Measurements from ENCODE around the gene ARID5B.

The ARID5B gene

DNA sequence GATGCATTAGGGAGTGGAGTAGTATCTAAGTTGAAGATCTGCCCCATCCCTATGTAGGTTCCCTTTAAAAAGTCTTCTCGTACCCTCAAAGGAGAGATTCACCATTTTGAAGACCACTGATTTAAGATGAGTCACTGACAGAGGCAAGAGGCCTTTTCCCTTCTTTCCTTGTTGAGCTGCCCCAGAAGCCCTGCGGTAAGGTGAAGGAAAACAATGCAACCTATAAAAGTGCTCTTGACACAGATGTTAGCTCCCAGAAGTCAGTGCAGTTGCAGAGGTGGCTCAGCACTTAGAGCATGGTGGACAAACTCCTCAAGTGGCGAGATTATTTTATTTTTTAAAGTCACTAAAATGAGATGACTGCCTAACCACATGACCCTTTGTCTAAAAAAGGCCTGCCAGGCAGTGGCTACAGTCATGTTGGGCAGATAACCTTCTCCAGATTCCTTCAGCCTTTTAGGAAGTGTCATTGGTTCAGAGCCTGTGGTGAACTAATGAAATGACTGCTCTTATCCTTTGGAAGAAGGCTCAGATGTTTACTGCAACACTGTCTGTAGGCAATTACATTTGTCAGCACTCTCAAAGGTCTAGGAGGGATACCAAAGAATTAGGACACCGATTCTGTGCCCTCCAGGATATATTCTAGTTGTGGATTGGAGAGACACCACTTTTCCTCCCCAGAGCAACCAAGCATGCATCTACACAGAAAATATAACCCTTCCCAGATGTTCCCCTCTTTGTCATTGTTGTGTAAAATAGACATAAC lies 88.7 kb downstream of the ARID5B start:
- Histone ChIP-seq H3K18ac (ENCODE audit: low read length) (no peak overlapping the region), H3K4me1 (ENCODE audit: control insufficient read depth in 1 of 2, insufficient read depth in 2 of 2, low read length in 2 of 2) (peaks cover 0 to 4% of the 10 kb centered on the region in 2 experiments), H3K79me2 (ENCODE audit: control insufficient read depth, insufficient read depth, low read length, poor library complexity) (no peaks in the 10 kb centered on the region), H3K27ac (ENCODE audit: low read depth, low read length) (no peak overlapping the region), H2BK5ac (ENCODE audit: low read depth, low read length, poor library complexity) (no peak overlapping the region), H3K4me3 (ENCODE audit: low read depth, low read length) (no peak overlapping the region), H3K27me3 (ENCODE audit: insufficient read depth, low read length) (no peaks in the 10 kb centered on the region), H2AK5ac (ENCODE audit: low read length) (no peak overlapping the region), H2BK12ac (ENCODE audit: low read length) (no peak overlapping the region), H4K8ac (ENCODE audit: low read depth, low read length) (no peak overlapping the region), H3K9ac (ENCODE audit: low read length) (no peak overlapping the region), H3K9me3 (ENCODE audit: insufficient read depth, low read depth, low read length) (no peaks in the 10 kb centered on the region), H3K23ac (ENCODE audit: low read length) (no peak overlapping the region), H3K79me1 (ENCODE audit: low read length) (no peaks in the 10 kb centered on the region), H2AFZ (ENCODE audit: insufficient read depth, low read length, poor library complexity) (no peak overlapping the region), H3K4ac (ENCODE audit: low read depth, low read length) (no peak overlapping the region), H3K4me2 (ENCODE audit: low read length) (no peak overlapping the region), H2BK120ac (ENCODE audit: insufficient read depth, low read length, poor library complexity) (no peak overlapping the region), H4K91ac (ENCODE audit: low read depth, low read length) (no peak overlapping the region), H3K14ac (ENCODE audit: low read length) (no peak overlapping the region), H3K36me3 (ENCODE audit: control insufficient read depth in 1 of 2, insufficient read depth in 2 of 2, low read length in 2 of 2) (no peaks in the 10 kb centered on the region), H4K12ac (ENCODE audit: low read depth, low read length) (no peak overlapping the region)
- no peak for DNase-seq
- WGBS (ENCODE audit: extremely low coverage, insufficient coverage, insufficient read length) = no CpG with 5 or more reads among the region's 4 CpGs

DNA sequence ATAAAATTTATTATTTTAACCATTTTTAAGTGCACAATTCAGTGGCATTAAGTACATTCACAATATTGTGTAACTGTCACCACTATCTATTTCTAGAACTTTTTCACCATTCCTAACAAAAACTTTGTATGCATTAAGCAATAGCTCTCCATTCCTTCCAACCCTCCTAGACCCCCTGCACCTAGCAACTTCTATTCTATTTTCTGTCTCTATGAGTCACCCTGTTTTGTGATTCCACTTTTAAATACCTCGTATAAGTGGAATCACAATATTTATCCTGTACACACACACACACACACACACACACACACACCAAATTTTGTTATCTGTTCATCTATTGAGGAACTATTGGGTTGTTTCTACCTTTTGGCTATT lies 89.2 kb downstream of the ARID5B start:
- Histone ChIP-seq H3K14ac (ENCODE audit: low read length) (no peak overlapping the region), H2AK5ac (ENCODE audit: low read length) (no peak overlapping the region), H3K18ac (ENCODE audit: low read length) (no peak overlapping the region), H2AFZ (ENCODE audit: insufficient read depth, low read length, poor library complexity) (no peak overlapping the region), H3K79me2 (ENCODE audit: control insufficient read depth, insufficient read depth, low read length, poor library complexity) (no peaks in the 10 kb centered on the region), H2BK5ac (ENCODE audit: low read depth, low read length, poor library complexity) (no peak overlapping the region), H4K91ac (ENCODE audit: low read depth, low read length) (no peak overlapping the region), H3K9ac (ENCODE audit: low read length) (no peak overlapping the region), H4K12ac (ENCODE audit: low read depth, low read length) (no peak overlapping the region), H2BK120ac (ENCODE audit: insufficient read depth, low read length, poor library complexity) (no peak overlapping the region), H3K27me3 (ENCODE audit: insufficient read depth, low read length) (no peaks in the 10 kb centered on the region), H3K4me1 (ENCODE audit: control insufficient read depth in 1 of 2, insufficient read depth in 2 of 2, low read length in 2 of 2) (peaks cover 0 to 4% of the 10 kb centered on the region in 2 experiments), H3K9me3 (ENCODE audit: insufficient read depth, low read depth, low read length) (no peaks in the 10 kb centered on the region), H3K4me3 (ENCODE audit: low read depth, low read length) (no peak overlapping the region), H3K27ac (ENCODE audit: low read depth, low read length) (no peak overlapping the region), H3K4ac (ENCODE audit: low read depth, low read length) (no peak overlapping the region), H3K79me1 (ENCODE audit: low read length) (no peaks in the 10 kb centered on the region), H3K23ac (ENCODE audit: low read length) (no peak overlapping the region), H3K4me2 (ENCODE audit: low read length) (no peak overlapping the region), H4K8ac (ENCODE audit: low read depth, low read length) (no peak overlapping the region), H3K36me3 (ENCODE audit: control insufficient read depth in 1 of 2, insufficient read depth in 2 of 2, low read length in 2 of 2) (no peaks in the 10 kb centered on the region), H2BK12ac (ENCODE audit: low read length) (no peak overlapping the region)
- no CpG with 5 or more reads among the region's 1 CpG for WGBS (ENCODE audit: extremely low coverage, insufficient coverage, insufficient read length)
- DNase-seq = no peak

DNA sequence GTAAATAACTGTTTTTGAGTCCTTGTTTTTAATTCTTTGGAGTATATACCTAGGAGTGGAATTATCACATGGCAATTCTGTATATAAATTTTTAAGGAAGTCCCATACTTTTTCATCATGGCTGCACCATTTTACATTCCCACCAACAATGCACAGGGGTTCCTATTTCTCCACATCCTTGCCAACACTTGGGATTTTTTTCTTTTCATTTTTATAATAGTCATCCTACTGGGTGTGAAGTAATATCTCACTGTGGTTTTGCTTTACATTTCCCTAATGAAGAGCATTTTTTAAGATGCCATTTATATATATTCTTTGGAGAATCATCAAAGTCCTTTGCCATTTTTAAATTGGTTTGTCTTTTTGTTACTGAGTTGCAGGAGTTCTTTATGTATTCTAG lies 89.7 kb downstream of the ARID5B start:
- Histone ChIP-seq H3K9ac (ENCODE audit: low read length) (no peak overlapping the region), H3K9me3 (ENCODE audit: insufficient read depth, low read depth, low read length) (no peaks in the 10 kb centered on the region), H2AFZ (ENCODE audit: insufficient read depth, low read length, poor library complexity) (no peak overlapping the region), H4K8ac (ENCODE audit: low read depth, low read length) (no peak overlapping the region), H2BK12ac (ENCODE audit: low read length) (no peak overlapping the region), H3K23ac (ENCODE audit: low read length) (no peak overlapping the region), H3K4me2 (ENCODE audit: low read length) (no peak overlapping the region), H2AK5ac (ENCODE audit: low read length) (no peak overlapping the region), H3K79me1 (ENCODE audit: low read length) (no peaks in the 10 kb centered on the region), H4K91ac (ENCODE audit: low read depth, low read length) (no peak overlapping the region), H2BK120ac (ENCODE audit: insufficient read depth, low read length, poor library complexity) (no peak overlapping the region), H3K4ac (ENCODE audit: low read depth, low read length) (no peak overlapping the region), H2BK5ac (ENCODE audit: low read depth, low read length, poor library complexity) (no peak overlapping the region), H3K4me1 (ENCODE audit: control insufficient read depth in 1 of 2, insufficient read depth in 2 of 2, low read length in 2 of 2) (peaks cover 0 to 4% of the 10 kb centered on the region in 2 experiments), H3K79me2 (ENCODE audit: control insufficient read depth, insufficient read depth, low read length, poor library complexity) (no peaks in the 10 kb centered on the region), H3K18ac (ENCODE audit: low read length) (no peak overlapping the region), H3K4me3 (ENCODE audit: low read depth, low read length) (no peak overlapping the region), H3K36me3 (ENCODE audit: control insufficient read depth in 1 of 2, insufficient read depth in 2 of 2, low read length in 2 of 2) (no peaks in the 10 kb centered on the region), H3K27ac (ENCODE audit: low read depth, low read length) (no peak overlapping the region), H4K12ac (ENCODE audit: low read depth, low read length) (no peak overlapping the region), H3K27me3 (ENCODE audit: insufficient read depth, low read length) (no peaks in the 10 kb centered on the region), H3K14ac (ENCODE audit: low read length) (no peak overlapping the region)
- DNase-seq = no peak

DNA sequence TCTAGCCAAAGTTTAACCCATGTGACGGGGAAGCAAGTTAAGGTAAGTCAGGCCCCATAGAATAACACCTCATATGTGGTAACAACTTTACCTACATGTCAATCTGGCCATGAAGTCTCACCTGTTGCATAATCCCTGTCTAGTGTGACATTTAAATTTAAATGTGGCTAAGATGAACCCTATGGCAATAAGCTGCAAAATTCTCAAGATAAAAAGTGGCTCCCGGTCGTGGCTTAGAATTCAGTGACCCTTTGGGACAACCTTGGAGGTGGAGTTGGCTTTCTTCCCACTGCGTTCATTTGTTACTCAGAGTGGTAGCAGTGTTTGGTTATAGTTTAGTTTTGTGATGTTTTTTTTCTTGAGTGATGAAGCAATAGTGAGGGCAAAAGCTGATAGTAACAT lies 90.6 kb downstream of the ARID5B start:
- Histone ChIP-seq H3K4ac (ENCODE audit: low read depth, low read length) (no peak overlapping the region), H4K8ac (ENCODE audit: low read depth, low read length) (no peak overlapping the region), H3K14ac (ENCODE audit: low read length) (no peak overlapping the region), H4K12ac (ENCODE audit: low read depth, low read length) (no peak overlapping the region), H3K4me3 (ENCODE audit: low read depth, low read length) (no peak overlapping the region), H3K9ac (ENCODE audit: low read length) (no peak overlapping the region), H4K91ac (ENCODE audit: low read depth, low read length) (no peak overlapping the region), H3K79me2 (ENCODE audit: control insufficient read depth, insufficient read depth, low read length, poor library complexity) (no peaks in the 10 kb centered on the region), H2BK12ac (ENCODE audit: low read length) (no peak overlapping the region), H3K18ac (ENCODE audit: low read length) (no peak overlapping the region), H3K9me3 (ENCODE audit: insufficient read depth, low read depth, low read length) (no peaks in the 10 kb centered on the region), H3K23ac (ENCODE audit: low read length) (no peak overlapping the region), H3K27ac (ENCODE audit: low read depth, low read length) (no peak overlapping the region), H3K4me2 (ENCODE audit: low read length) (no peak overlapping the region), H3K4me1 (ENCODE audit: control insufficient read depth in 1 of 2, insufficient read depth in 2 of 2, low read length in 2 of 2) (peaks cover 0 to 4% of the 10 kb centered on the region in 2 experiments), H2BK5ac (ENCODE audit: low read depth, low read length, poor library complexity) (no peak overlapping the region), H2AK5ac (ENCODE audit: low read length) (no peak overlapping the region), H2BK120ac (ENCODE audit: insufficient read depth, low read length, poor library complexity) (no peak overlapping the region), H3K36me3 (ENCODE audit: control insufficient read depth in 1 of 2, insufficient read depth in 2 of 2, low read length in 2 of 2) (no peaks in the 10 kb centered on the region), H3K79me1 (ENCODE audit: low read length) (no peaks in the 10 kb centered on the region), H2AFZ (ENCODE audit: insufficient read depth, low read length, poor library complexity) (no peak overlapping the region), H3K27me3 (ENCODE audit: insufficient read depth, low read length) (no peaks in the 10 kb centered on the region)
- no peak for DNase-seq
- WGBS (ENCODE audit: extremely low coverage, insufficient coverage, insufficient read length) = no CpG with 5 or more reads among the region's 4 CpGs
